ENCODE measurements around the gene CTNND1.

Gene CTNND1

GRCh38 chr11:57804466-57804865 lies 42.9 kb downstream of the CTNND1 start:
- no peak for TF ChIP-seq CTCF (IDR thresholded peaks at IDR 0.05; ENCODE audit: insufficient read depth, low read length, missing control alignments)
- DNase-seq (ENCODE audit: low read depth, low spot score) = no peak
- ChIA-PET POLR2A (no interaction called here), CTCF (interaction anchor here (2.2 to 13.5 kb wide), 3 partner anchors 25 to 53 kb away, joined by 10 to 315 read pairs (median 114); partner anchors contain the start of genes BTBD18 and CTNND1)
- H3K4me3 ChIP-seq (ENCODE audit: low read depth, low read length) = no peak overlapping the region

GRCh38 chr11:57805780-57806179 lies 44.2 kb downstream of the CTNND1 start:
- POLR2A ChIA-PET = interaction anchor here (0.9 kb wide), 1 partner anchor 44 kb away, joined by 3 read pairs; the partner anchor contains the start of gene CTNND1
- H3K4me3 ChIP-seq (ENCODE audit: low read depth, low read length) = no peak overlapping the region
- TF ChIP-seq CTCF (IDR thresholded peaks at IDR 0.05; ENCODE audit: insufficient read depth, low read length, missing control alignments) = no peak
- no peak for DNase-seq (ENCODE audit: low read depth, low spot score)
- CTCF ChIA-PET = interaction anchor here (2.2 to 13.5 kb wide), 3 partner anchors 26 to 54 kb away, joined by 10 to 315 read pairs (median 114); partner anchors contain the start of genes BTBD18 and CTNND1

GRCh38 chr11:57812634-57813033 lies 51.0 kb downstream of the CTNND1 start:
- POLR2A ChIA-PET = no interaction called here
- no peak for DNase-seq (ENCODE audit: low read depth, low spot score)
- no peak for TF ChIP-seq CTCF (IDR thresholded peaks at IDR 0.05; ENCODE audit: insufficient read depth, low read length, missing control alignments)
- CTCF ChIA-PET = interaction anchor here (1.2 to 2.8 kb wide), 2 partner anchors 11 to 711 kb away, joined by 3 to 11 read pairs; no protein-coding TSS in a partner anchor
- no peak overlapping the region for H3K4me3 ChIP-seq (ENCODE audit: low read depth, low read length)

GRCh38 chr11:57815476-57815875 lies 53.9 kb downstream of the CTNND1 start:
- CTCF ChIA-PET = interaction anchor here (1.1 to 2.8 kb wide), 3 partner anchors 14 to 708 kb away, joined by 3 to 16 read pairs (median 4); no protein-coding TSS in a partner anchor
- no peak overlapping the region for H3K4me3 ChIP-seq (ENCODE audit: low read depth, low read length)
- TF ChIP-seq CTCF (IDR thresholded peaks at IDR 0.05; ENCODE audit: insufficient read depth, low read length, missing control alignments) = no peak
- POLR2A ChIA-PET = no interaction called here
- no peak for DNase-seq (ENCODE audit: low read depth, low spot score)

GRCh38 chr11:57815877-57816276 lies 54.3 kb downstream of the CTNND1 start:
- no peak for TF ChIP-seq CTCF (IDR thresholded peaks at IDR 0.05; ENCODE audit: insufficient read depth, low read length, missing control alignments)
- CTCF ChIA-PET = interaction anchor here (0.6 to 2.8 kb wide), 3 partner anchors 15 to 708 kb away, joined by 3 to 16 read pairs (median 3); no protein-coding TSS in a partner anchor
- POLR2A ChIA-PET = no interaction called here

GRCh38 chr11:57818812-57819211 lies 57.2 kb downstream of the CTNND1 start:
- ChIA-PET POLR2A (no interaction called here), CTCF (interaction anchor here (0.9 to 2.1 kb wide), 6 partner anchors 11 to 705 kb away, joined by 3 to 9 read pairs (median 5); partner anchors contain the start of gene BTBD18)
- no peak overlapping the region for H3K4me3 ChIP-seq (ENCODE audit: low read depth, low read length)
- no peak for TF ChIP-seq CTCF (IDR thresholded peaks at IDR 0.05; ENCODE audit: insufficient read depth, low read length, missing control alignments)
- no peak for DNase-seq (ENCODE audit: low read depth, low spot score)

More at GRCh38 chr11:57815877-57816276, 54.3 kb downstream of the CTNND1 start:
- no peak for DNase-seq (ENCODE audit: low read depth, low spot score)
- no peak overlapping the region for H3K4me3 ChIP-seq (ENCODE audit: low read depth, low read length)
